ENCODE data around the gene TDRD9.

The TDRD9 gene

DNA sequence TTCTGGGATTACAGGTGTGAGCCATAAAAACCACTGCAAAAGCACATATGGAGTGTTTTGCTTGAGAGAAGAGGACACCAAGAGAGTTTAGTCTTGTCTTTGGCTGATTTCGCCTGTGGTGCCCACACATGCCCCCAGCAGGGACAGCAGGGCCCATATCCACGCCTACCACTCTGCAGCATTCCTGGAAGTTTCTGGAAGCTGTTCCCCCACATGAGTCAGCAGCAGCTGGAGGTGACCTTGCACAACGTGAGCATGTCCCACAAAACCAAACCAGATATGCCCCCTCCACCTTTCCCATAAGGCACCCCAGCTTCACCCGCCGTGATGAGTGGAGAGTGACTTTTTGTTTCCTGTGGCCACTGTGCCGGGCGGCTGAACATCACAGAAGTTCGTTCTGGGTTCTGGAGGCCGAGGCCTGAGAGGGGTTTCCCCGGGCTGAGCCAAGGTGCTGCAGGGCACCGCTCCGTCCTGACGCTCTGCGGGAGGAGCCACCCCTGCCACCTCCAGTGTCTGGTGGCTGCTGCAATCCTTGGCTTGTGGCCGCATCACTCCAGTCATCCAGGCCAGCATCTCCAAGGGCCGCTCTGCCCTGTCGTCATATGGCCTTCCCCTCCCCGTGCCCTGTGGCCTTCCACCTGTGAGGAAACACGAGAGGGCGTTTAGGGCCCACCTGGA is 162.0 kb downstream of the TDRD9 start:
- no peak for DNase-seq

DNA sequence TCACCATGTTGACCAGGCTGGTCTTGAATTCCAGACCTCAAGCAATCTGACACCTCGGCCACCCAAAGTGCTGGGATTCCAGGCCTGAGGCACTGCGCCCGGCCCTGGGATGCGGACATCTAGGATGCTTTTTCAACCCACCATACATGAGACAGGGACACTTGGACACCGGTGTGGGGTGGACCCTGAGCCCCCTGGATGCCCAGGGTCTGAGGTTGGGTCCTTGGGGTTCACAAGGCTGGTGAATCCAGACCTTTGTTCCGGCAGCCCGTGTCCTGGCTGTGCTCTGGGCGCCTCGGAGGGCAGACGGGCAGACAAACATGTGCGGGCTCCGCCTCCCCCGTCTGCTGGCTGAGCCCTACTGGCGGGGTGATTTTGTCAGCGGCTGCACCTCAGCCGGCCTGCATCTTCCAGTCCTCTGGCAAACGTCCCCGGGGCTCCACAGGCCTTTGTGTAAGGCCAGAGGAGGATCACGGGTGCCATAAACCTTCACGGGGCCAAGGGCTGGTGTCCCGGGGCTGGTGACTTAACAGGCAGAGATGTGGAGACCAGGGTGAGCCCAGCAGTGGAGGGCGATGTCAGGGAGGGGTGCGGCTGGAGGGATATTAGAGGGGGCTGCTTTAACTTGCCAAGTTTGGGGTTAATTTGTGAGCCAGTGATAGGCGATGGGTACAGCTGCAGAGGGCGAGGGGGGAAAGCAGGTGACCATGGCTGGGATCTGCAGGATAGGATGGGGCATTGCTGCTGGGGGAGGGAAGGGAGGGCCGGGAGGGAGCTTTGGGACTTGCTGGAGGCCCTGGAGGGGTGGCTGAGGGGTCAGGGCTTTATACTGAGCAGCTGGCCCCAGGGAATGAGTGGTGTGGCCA is 163.0 kb downstream of the TDRD9 start:
- no peak for DNase-seq

DNA sequence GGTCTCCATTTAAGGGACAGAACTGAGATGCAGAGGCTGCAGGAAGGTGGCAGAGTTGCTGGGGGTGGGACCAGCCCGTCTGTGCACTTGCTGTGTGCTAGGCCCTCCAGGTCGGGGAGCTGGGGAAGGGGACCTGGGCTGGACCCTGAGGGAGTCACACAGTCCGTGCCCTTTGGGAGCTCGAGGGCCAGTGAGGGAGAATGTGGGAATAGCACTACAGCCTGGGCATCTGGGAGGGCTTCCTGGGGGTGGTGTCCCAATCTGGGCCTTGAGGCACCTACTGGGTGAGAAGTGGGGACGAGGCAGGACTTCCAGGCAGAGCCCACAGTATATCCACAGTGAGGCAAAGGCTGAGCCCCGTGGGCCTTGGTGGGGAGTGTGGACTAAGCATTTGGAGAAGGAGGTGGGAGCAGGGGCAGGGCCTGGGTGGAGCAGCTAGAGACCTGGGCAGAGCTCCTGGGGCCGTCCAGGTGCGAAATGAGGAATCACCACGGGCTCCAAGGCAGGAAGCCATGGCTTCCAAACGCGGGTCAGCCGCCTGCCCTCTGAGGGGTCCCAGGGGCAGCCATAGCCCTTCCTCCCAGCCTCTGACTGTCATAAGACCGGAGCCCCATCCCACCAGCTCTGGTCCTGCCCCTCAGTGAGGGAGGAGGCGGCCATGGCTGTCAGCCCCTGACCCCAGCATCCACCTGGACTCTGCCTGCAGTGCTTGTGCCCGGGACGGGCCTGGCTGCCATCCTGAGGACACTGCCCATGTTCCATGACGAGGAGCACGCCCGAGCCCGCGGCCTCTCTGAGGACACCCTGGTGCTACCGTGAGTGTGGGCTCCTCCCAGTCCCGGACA is 163.9 kb downstream of the TDRD9 start:
- no peak for DNase-seq

DNA sequence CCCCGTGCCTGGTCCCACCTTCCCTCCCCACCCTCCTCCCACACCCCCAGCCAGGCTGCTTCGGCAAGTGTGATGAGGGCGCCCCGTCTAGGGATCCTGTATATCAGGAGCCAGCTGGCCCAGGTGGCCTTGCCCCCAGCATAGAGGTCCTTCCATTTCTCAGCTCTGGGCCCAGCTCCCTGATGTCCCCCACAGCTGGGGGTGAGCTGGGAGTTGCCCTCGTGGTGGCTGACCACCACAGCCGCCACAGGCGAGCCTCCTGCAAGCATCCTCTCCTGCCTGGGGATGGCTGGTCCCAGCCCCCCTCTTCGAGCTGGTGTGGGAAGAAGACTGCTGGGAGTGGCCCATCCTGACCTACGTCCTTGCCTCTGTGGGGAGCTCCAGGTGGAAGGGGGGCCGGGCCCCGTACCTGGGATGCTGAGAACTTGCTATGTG is 164.7 kb downstream of the TDRD9 start:
- no peak for DNase-seq

DNA sequence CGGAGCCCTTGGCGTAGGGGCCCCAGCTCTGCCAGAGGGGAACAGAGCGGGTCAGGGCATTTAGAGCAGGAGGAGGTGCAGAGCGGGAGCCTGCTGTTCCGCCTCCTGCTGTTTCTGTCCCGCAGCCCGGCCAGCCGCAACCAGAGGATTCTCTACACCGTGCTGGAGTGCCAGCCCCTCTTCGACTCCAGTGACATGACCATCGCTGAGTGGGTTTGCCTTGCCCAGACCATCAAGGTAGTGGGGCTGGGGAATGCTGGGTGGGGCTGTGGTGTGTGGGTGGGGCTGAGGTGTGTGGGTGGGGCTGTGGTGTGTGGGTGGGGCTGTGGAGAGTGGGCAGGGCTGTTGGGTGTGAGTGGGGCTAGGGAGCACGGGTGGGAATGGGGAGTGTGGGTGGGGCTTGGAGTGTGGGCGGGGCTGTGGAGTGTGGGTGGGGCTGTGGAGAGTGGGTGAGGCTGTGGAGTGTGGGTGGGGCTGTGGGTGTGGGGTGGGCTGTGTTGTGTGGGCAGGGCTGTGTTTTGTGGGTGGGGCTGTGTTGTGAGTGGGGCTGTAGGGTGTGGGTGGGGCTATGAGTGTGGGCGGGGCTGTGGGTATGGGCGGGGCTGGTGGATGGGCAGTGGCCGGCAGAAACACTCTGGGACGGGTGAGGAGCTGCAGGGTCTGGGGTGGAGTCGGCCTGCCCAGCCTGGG is 165.3 kb downstream of the TDRD9 start:
- DNase-seq = peak in 1 of 58 donors; percentile 44

DNA sequence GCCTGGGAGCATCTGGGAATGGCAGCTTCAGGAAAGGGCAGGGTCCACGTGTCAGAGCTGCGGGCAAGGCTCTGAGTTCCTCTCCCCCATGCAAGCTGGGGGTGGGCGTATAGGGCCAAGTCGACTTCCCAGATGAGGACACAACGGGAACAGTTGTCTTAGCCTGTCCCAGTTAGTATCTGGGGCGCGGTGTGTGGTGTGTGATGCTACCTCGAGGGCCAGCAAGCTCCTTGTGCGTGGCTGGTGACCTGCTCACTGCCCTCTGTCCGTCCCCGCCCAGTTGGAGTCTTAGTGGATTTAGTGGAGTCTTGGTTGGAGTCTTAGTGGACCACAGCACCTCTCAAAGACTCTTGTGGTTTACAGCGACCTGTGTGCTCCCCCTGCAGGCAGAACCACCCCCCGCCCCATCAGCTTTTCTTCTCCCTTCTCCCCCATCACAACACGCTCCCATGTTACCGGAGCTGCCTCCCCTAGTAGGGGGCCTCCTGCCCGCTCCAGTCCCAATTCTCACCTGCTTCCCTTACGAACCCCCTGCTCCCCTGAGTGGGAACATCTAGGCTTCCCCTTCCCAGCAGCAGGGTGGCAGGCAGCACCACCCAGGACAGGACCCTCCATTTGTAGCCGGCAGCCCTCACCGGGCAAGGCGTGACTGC is 165.9 kb downstream of the TDRD9 start:
- no peak for DNase-seq

DNA sequence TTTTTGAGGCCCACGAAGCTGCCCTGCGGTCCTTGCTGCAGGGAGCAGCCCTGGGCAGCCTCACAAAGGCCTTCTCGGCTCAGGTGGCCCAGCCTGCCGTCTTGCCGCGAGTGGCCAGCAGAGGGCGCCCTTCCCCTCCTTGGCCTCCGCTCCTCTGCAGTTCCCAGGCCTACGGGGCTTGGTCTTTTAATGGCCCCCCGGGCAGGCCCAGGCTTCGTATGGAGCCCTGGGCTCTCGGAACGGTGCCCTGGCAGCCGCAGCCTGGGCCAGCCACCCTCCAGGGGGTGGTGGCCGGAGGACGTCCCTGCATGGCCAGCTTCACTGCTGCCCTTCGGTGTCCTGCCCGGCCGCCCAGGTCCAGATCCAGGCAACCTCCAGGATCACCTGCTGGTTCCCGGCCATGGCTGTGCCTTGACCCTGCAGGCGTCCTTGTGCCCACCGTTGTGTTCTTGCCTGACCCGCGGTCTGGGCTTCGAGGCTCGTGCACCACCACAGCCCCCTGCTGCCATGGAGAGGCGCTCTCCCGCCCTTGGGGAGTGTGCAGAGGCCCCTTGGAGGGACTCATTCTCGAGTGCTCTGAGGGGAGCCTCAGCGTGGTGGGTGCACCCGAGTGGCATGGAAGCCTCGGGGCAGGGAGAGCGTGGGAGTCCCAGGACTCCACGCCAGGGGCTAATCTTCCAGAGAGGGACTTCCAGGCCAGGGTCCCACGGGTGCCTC is 166.6 kb downstream of the TDRD9 start:
- peak in 40 of 58 donors; percentile 6 to 79 (median 26) for DNase-seq

DNA sequence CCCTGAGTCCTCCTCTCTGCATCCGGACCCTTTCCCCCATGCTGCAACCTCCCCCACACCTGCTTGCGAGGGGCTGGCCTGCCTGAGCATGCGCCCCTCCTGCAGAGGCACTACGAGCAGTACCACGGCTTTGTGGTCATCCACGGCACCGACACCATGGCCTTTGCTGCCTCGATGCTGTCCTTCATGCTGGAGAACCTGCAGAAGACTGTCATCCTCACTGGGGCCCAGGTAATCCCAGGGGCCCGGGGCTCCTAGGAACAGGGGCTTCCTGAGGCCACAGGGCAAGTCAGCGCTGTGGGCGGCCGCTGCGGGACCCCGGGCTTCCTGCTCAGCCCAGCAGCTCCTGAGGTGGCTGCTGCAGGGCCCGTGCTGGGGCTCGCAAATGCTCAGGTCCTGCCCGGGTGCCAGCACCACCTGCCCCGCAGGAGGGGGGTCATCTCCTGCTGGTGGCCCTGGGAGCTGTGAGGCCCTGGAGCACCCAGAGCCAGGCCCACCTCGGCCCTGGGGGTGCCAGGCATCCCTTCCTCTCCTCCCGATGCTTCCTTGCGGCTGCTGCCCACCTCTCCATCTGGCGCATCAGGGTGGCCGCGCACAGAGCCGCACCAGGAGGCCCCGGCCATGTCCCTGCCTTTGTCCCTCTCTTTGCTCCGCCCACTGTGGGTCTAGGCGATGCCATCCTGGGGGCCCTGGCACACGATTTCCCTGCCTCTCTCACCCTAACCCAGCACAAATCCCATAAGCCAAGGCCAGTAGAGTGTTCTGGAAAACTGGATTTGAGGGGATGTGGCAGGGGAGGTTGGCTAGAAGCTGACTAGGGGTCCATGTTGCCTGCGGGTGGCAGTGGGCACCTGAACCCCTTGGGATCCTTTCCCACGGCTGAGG is 167.4 kb downstream of the TDRD9 start:
- DNase-seq = no peak

DNA sequence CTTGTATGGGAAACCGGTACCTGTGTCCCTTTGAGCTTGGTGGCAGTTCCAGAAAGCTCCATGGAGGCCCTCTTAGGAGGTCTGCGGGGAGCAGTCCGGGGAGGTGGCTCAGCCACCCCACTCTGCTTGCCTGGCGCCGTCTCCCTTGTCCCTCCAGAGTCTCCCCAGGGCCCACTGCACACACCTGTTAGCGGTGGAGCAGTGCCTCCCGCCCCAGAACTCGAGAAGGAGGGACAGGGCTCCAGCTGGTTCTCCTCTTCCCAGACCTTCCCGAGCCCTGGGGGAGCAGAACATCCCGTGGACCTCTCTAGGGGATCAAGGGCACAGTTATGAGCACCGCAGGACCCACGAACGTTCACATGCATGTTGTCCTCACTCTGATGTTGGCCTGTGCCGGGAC is 168.1 kb downstream of the TDRD9 start:
- DNase-seq = no peak

DNA sequence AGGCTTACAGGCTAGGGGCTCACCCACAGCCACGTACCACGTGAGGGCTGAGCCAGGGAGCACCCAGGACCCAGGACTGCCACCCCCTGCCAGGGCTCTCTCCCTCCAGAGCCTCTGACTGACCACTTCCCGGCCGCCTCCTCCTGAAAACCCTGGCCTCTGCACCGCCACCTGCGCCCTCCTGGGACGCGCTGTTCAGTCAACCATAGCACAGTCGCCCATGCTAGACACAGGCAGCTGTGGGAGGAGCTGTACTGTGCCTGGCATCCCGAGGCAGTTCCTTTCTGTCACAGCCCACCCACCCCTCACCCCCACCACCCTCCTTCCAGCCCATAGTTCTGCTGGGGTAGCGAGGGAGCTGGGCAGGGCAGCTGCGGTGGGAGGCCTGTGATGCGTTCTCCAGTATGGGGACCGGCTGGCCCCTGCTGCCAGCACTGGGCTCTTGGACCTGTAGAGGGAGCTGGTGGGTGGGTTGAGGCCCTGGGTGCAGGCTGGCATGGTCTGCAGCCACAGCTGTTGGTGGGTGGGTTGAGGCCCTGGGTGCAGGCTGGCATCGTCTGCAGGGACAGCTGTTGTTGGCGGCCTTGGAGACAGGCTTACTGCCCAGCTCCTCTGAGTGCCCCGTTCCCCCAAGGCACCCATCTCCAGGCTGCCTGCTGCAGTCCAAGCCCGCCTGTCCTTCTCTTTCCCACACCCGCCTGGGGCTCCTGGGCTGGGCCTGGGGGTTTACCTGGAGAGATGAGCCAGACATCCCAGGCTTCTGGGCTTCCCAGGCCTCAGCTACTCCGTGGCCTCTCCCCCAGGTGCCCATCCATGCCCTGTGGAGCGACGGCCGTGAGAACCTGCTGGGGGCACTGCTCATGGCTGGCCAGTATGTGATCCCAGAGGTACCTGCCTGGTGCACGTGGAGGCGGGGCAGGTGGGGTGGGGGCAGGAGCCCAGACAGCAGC is 168.8 kb downstream of the TDRD9 start:
- DNase-seq = peak in 7 of 58 donors; percentile 10 to 36 (median 19)

DNA sequence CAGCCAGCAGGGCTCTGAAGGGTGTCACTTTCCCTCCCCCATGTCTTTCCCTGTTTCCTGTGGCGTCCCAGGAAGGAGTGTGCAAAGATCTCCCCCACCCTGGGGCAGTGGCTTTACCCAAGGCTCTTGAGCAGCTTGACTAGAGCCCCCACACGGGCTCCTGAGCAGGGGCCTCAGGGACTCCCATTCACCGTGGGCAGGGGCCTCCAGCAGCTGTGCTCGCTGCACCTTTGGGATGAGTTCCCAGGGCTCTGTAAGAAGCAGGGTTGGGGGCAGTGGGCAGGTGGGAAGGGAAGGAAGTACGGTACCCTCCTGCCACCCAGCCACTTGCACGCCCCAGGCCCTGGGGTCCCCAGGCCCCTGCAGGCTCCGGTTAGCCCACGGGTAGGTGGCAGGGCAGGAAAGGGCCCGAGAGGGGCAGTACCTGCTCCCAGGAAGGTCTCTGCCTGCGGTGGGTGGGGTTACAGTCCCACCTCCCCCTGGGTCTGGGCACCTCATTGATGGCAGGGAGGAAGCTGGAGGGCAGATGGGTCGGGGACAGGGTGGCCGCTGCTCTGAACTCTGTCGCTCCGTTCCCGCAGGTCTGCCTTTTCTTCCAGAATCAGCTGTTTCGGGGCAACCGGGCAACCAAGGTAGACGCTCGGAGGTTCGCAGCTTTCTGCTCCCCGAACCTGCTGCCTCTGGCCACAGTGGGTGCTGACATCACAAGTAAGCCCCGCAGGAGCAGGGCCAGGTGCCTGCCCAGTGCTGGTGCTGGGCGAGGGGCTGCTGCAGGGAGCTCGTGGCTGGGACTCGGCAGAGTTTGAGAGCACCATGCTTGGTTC is 170.2 kb downstream of the TDRD9 start:
- DNase-seq = no peak

DNA sequence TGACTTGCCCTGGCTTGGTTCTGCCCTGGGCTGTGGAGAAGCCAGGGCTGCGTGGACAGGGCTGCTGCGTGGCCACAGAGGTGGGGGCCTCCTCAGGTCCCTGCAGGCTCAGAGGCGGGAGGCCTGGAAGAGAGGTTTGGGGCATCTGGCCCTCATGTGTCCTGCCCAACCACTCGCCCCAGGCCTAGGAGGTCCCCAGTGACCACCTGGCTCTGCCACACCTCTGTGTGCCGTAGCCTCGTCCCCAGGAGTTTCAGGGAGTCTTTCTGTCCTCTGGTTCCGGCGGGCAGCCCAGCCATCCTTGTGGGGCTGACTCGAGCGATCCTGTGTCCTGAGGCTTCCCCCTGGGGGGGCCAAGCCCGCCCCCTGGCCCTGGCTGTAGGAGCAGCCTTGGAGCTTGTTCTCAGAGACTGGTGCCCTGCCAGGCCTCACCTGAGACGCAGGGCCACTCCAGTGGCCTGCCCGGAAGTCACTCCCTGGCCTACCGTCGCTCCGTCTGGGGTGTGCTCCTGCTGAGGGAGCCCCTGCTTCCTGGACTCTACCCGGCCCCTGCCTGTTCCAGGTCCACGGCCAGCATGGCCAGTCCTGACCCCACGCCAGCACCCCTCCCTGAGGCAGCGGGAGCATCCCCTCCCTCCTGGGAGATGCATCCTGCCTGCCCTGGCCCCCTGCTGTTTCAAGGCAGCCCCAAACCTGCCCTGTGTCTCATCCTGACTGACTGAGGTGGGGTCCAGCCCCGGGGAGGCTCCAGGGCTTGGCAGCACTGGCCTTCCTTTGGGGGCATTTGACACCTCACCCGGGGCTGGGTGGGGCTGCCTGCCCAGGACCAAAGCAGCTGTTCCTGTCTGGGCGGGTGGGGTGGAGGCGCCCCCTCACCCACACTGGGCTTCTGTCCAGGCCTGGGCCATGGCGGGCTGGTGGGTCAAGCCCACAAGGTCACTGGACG is 171.1 kb downstream of the TDRD9 start:
- DNase-seq = no peak

DNA sequence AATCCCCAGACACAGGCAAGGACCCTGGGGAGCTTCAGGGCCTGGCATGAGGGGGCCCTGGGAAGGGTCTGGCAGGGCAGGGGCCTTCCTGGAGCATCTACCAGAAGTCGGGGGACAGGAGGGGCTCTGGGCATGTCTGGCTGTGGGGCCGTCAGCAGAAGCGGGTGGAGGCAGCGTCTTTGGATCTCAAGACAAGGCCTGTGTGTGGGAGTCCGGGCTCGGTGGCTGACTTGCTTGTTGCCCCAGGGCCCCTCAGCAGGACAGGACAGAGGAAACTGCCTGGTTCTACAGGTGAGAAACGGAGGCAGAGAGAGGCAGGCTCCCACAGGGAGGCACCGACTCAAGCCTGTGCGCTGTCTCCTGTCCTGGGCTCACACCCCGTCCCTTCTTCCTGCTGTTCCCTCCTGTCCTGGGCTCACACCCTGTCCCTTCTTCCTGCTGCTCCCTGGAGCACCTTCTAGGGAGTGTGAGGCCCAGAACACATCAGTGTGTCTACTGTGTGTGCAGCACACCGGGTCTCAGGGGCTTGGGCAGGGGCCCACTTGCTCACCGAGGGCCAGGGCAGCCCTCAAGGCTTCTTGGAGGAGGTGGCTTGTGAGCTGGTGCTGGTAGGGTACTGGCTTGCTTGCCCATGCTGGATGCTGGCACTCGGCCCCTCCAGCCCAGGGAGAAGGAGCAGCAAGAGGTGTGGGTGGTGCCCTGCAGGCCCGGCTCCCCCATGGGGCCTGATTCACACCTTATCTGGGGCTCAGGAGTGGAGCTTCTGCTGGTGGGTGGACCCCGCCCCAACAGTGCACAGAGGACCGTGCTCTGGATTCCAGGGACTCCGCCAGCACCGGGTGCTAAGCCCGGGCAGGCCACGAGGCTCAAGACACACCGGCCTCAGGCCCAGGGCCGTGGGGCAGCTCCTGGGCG is 172.2 kb downstream of the TDRD9 start:
- no peak for DNase-seq

DNA sequence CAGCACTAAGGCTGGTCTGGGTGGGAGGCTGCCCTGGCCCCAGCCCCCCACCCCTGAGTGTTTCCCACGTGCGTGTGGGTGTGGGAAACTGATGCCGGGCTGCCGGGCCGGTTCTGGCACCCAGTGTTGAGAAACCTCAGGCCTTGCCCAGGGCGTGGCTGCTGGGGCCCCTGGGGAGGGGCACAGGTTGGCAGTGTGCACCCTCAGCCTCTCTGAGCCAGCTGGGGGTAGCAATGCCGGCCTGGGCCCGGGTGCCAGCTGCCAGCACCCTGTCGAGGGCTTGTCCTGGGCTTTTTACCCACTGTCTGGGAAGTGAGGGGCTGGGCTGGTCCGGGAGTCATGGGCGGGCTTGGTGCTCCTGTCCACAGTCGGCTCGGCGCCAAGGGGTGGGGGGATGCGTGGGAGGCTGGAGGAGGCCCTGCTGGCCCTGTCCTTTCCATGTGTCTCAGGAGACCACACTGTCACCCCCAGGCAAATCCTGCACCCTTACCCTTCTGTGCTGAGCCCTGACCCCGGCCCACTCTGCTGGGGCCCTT is 172.9 kb downstream of the TDRD9 start:
- DNase-seq = no peak
